Tibial artery (tissue), 4 donors: ENCODE measurements around the gene ZCCHC10.
A peak's percentile ranks its signal among the peaks of the same experiment; 100 is the strongest.

Source experiments
- DNase-seq, 2 donors: peaks; one replicate each; pipeline ENCODE4 v3.0.0-alpha.2; 2019
- H3K27ac ChIP-seq, 2 donors: fragments of 200-600 bp; sonication (generic) in 1 of 2; 1 replicate in 1 of 2; 2 replicates in 1 of 2; pipeline ENCODE4 v1.5.1; 2018 to 2019; ENCODE audit warnings: mild to moderate bottlenecking in 1 of 2
- H3K27me3 ChIP-seq, 2 donors: fragments of 200-600 bp; sonication (generic) in 1 of 2; one replicate each; pipeline versions ENCODE4 v1.5.1 to v1.6.0; 2016 to 2019
- H3K36me3 ChIP-seq, 3 donors: fragments of 200-600 bp; sonication (generic) in 2 of 3; one replicate each; pipeline ENCODE4 v1.5.1; 2016 to 2019; ENCODE audit warnings: mild to moderate bottlenecking in 2 of 3
- H3K4me1 ChIP-seq, 4 donors: fragments of 200-600 bp; sonication (generic) in 2 of 4; 1 replicate in 3 of 4; 2 replicates in 1 of 4; pipeline ENCODE4 v1.5.1; 2016 to 2019
- H3K4me3 ChIP-seq, 2 donors: fragments of 200-600 bp; sonication (generic) in 1 of 2; 1 replicate in 1 of 2; 2 replicates in 1 of 2; pipeline ENCODE4 v1.5.1; 2018 to 2019; ENCODE audit warnings: mild to moderate bottlenecking in 2 of 2
- H3K9me3 ChIP-seq, 3 donors: fragments of 200-600 bp; sonication (generic) in 1 of 3; one replicate each; pipeline ENCODE4 v1.5.1; 2016 to 2019
- CTCF ChIP-seq, 2 experiments: fragments of 200-600 bp in 1 of 2; fragments of 450-650 bp in 1 of 2; IDR thresholded peaks; one replicate each; pipeline ENCODE4 v1.5.1; 2017 to 2019; ENCODE audit warnings: antibody characterized with exemption in 2 of 2, mild to moderate bottlenecking in 1 of 2, moderate library complexity in 1 of 2
- intact Hi-C: fragments of 100-400 bp; cut with DNase I; formaldehyde crosslinking; loops from one replicate; pipeline ENCODE4 v1.15.0; 2023; ENCODE audit warnings: low total_unique reads

The ZCCHC10 gene

GRCh38 chr5:133025804-133026663 is at the start of gene ZCCHC10:
Gene ZCCHC10, minus strand, starts transcription at chr5:133026549. Its CDS starts 12 bp downstream, at chr5:133026537.
- Histone ChIP-seq H3K27me3 (no peaks in the 10 kb centered on the region), H3K27ac (peak within 1 kb of the TSS; percentile 97 to 99), H3K36me3 (peaks cover 0 to 5% (median 0%) of the 10 kb centered on the region in 3 donors), H3K4me1 (peaks cover 0 to 42% (median 11%) of the 10 kb centered on the region in 4 donors), H3K4me3 (peak within 1 kb of the TSS; percentile 93 to 96), H3K9me3 (no peaks in the 10 kb centered on the region)
- no peak for TF ChIP-seq CTCF (IDR thresholded peaks at IDR 0.05)
- intact Hi-C loops, result loop anchor here (10.0 kb wide), 1 partner anchor 61 kb away; the partner anchor contains the start of gene AFF4
- DNase-seq, result peak; percentile 93 to 96

GRCh38 chr5:133075572-133076536 is 49.5 kb upstream of the ZCCHC10 start:
- DNase-seq, result no peak
- peaks cover 0 to 43% (median 6%) of the 10 kb centered on the region in 4 donors for H3K4me1 ChIP-seq
- H3K36me3 ChIP-seq, result peaks cover 39 to 54% (median 41%) of the 10 kb centered on the region in 3 donors
- peak overlapping the region; percentile 55 to 60 for H3K27ac ChIP-seq
- TF ChIP-seq CTCF (IDR thresholded peaks at IDR 0.05), result no peak
- intact Hi-C loops, result no loop called here
- H3K4me3 ChIP-seq, result no peak overlapping the region
- no peaks in the 10 kb centered on the region for H3K27me3 ChIP-seq
- no peaks in the 10 kb centered on the region for H3K9me3 ChIP-seq

GRCh38 chr5:133072021-133072420 is 45.7 kb upstream of the ZCCHC10 start:
- no peak for TF ChIP-seq CTCF (IDR thresholded peaks at IDR 0.05)
- DNase-seq, result no peak
- peaks cover 60 to 75% (median 67%) of the 10 kb centered on the region in 3 donors for H3K36me3 ChIP-seq

GRCh38 chr5:133066045-133066444 is 39.7 kb upstream of the ZCCHC10 start:
- Histone ChIP-seq H3K27me3 (no peaks in the 10 kb centered on the region), H3K4me3 (no peak overlapping the region), H3K36me3 (peaks cover 30 to 52% (median 46%) of the 10 kb centered on the region in 3 donors), H3K27ac (no peak overlapping the region), H3K9me3 (no peaks in the 10 kb centered on the region), H3K4me1 (peaks cover 0 to 18% (median 3%) of the 10 kb centered on the region in 4 donors)
- no peak for TF ChIP-seq CTCF (IDR thresholded peaks at IDR 0.05)
- intact Hi-C loops, result no loop called here
- no peak for DNase-seq

More at GRCh38 chr5:133072021-133072420, 45.7 kb upstream of the ZCCHC10 start:
- H3K27ac ChIP-seq, result no peak overlapping the region
- peaks cover 0 to 19% (median 6%) of the 10 kb centered on the region in 4 donors for H3K4me1 ChIP-seq
- H3K27me3 ChIP-seq, result no peaks in the 10 kb centered on the region
- no peaks in the 10 kb centered on the region for H3K9me3 ChIP-seq
- H3K4me3 ChIP-seq, result no peak overlapping the region
- intact Hi-C loops, result no loop called here

- Histone ChIP-seq H3K9me3 (no peaks in the 10 kb centered on the region), H3K27ac (no peak overlapping the region), H3K27me3 (no peaks in the 10 kb centered on the region), H3K36me3 (peaks cover 25 to 46% (median 40%) of the 10 kb centered on the region in 3 donors), H3K4me1 (peaks cover 0 to 18% (median 3%) of the 10 kb centered on the region in 4 donors), H3K4me3 (no peak overlapping the region)
- DNase-seq, result no peak
- intact Hi-C loops, result no loop called here
- no peak for TF ChIP-seq CTCF (IDR thresholded peaks at IDR 0.05)
Measured at GRCh38 chr5:133065471-133065870, 39.1 kb upstream of the ZCCHC10 start.
